Activated CD4-positive, alpha-beta T cell treated with anti-CD3 and anti-CD28 coated beads, Interleukin-2, amount 50 U/mL, for 24 hours (primary cell): ENCODE data around the gene CTTNBP2.

Source experiments
- DNase-seq, 2 donors: peaks; one replicate each; pipeline ENCODE4 v3.0.0-alpha.2; 2020; ENCODE audit warnings: low read depth in 1 of 2, low spot score in 1 of 2

The CTTNBP2 gene

DNA sequence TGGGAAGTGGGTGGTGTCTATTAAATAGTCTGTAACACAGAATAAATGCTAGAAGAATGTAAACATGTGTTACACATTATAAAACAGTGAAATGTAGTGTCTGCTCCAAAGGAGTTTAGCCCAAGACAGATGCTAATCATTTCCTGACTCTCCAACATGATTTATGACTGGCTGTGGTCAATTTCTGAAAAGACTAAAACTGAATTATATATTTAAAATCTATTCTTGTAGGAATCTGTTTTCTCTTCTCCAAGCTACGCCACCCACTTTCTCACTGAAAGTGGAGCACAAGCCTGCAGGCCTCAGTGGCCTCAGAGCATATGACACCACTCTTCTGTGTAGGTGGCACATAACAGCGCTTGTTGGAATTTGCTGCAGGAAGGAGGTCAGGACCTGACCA lies 44.4 kb downstream of the CTTNBP2 start:
- DNase-seq: no peak

GRCh38 chr7:117827862-117828261 lies 45.4 kb downstream of the CTTNBP2 start:
- no peak for DNase-seq

GRCh38 chr7:117825132-117825531 lies 48.1 kb downstream of the CTTNBP2 start:
- DNase-seq: no peak

GRCh38 chr7:117824592-117824991 lies 48.6 kb downstream of the CTTNBP2 start:
- no peak for DNase-seq

DNA sequence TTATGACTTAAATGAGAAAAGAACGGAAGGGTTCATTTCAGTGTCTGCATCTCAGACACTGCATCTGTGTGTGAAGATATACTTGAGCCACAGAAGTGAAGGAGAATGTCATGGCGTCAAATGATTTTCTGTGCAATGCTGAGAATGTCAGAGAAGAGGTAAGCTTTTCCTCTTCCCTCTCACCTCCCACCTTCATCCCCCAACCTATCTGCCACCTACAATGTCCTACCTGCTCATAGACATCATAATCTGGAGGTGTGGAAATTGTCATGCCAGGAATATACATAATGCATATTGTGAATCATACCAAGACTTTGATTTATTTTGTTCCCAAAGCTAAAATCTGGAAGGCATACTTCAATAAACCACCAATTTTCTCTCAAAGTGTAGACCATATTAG lies 53.7 kb downstream of the CTTNBP2 start:
- DNase-seq: no peak

DNA sequence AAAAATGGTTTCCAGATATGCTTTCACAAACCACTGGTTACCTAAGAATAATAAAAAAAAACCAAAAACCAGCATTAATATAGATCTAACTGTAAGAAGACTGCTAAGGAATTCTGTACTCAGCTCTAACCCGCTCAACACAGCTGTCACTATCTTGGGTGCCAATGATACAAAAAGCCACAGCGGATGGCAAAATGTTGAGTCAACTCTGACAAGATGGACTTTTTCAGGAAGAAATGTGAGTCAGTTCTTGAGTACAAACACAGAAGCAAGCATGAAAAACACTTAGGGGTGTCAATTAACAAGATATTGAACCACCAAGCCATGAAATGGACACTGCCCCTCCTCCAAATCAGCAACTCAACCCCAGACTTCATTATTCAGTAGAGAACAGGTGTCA lies 55.0 kb downstream of the CTTNBP2 start:
- DNase-seq: no peak

DNA sequence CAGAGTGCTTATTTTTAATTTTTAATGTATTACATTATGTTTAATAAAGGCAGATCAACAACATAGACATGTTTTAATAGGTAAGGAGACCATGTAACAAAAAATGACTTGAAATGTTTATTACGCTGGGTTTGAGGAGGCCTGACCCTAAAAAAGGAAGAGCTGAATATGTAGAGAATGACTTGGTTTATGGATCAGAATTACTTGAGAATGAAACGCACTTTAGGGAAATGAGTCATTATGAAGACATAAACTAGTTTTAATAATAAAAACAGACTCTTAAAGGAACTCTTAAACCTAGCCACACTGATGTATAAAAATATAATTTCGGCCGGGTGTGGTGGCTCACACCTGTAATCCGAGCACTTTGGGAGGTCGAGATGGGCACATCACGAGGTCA lies 56.5 kb downstream of the CTTNBP2 start:
- no peak for DNase-seq

- no peak for DNase-seq
These were observed 61.5 kb downstream of the CTTNBP2 start for GRCh38 chr7:117811696-117812095.

DNA sequence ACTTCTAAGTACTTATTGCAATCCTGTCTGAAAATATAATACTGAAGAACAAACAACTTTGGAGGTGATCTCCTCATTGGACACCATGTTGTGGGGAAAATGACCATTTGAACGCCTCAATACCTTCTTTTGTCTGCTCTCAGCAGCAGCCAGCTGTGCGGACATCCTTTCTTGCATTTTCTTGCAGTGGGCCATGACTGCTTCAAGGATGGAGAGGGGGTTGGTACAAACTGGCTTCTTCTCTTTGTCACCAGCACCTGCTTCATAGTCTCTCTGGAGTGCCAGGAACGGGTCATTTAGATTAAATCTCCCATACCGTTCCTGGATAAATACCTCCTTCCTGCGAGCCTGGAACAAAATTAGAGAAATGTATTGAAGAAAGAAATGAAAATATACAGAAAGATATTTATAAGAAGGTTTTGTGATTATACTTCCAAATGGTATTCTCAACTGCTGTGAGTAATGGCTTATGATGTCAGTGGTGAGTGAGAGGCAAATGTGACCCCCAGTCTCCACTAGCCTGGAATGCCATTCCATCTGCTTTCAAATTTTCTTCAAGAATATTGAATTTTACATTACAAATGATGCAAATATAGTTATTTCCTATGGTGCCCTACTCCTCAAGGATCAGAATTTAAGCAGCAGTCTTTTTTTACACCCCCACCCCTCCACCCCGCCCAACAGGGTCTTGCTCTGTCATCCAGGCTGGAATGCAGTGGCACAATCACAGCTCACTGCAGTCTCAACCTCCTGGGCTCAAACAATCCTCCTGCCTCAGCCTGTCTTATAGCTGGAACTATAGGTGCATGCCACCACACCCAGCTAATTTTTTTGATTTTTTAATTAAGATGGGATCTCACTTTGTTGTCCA lies 62.4 kb downstream of the CTTNBP2 start:
- DNase-seq: no peak

DNA sequence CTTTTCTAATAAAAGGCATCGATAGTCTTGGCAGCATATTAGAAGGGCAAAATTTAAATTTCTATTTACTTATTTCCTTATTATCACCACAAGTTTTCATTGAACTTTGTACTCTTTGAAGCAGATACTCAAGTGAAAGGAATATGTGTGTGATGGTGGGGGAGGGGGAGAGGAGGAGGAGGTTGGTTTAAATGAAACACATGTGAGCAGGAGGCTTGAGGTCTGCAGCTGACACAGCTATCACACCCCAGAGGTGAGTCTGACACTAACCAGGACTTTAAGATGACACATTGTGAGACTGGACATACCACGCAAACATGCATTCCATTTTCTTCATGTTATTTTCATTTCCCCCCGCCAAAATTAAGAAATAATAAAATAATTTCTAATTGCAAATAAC lies 63.3 kb downstream of the CTTNBP2 start:
- DNase-seq: no peak

DNA sequence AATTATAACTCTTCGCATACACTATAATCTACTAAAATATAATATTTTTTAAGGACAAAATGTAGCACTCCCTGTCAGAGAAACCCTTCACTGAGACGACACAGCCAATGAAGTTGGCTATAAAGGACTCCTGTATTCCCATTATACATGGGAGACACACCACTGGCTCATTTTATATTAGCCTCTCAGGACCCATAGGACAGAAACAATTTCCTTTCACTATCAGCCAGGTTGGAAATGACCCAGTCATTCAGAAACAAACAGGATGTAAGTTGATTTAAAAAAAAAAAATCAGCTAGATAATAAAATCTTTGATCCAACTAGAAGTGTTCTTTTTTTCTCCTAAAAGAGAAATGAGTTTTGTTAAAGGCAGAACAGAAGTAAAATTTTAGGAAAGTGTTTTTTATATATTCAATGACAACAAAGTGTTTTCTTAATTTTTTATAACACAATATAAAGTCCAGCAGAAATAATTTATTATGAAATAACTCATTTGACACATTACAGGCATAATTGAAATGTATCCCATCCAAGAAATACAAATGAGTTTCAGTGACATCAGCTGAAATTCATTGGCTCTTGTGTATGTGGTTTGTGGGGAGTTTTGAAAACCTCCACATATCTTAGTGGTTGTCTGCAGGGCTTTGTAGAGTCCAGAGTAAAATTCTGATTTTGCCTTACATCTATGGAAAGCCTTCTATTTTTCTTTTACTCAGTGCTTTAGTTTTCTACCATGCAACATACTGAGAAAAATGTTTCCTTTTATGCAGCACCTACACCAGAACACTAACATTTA lies 64.1 kb downstream of the CTTNBP2 start:
- no peak for DNase-seq

DNA sequence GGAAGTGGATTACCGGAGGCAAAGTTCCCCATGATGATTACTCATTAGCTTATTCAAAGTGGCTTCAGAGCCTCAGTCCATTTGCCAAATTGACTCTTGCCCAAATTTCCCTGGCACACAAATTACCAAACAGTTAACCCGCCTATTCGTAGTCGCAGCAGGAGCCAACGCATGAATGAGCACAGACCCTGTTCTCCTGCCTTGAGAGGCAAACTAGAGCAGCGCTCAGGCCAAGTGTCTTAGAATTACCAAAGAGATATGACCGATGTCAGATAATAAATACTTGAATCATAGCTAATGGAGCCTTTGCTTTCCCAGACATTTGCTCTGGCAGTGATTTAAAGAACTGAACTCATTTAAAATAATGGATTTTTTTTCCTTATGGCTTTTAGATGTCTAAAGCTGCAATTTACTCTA lies 64.9 kb downstream of the CTTNBP2 start:
- no peak for DNase-seq

GRCh38 chr7:117807676-117808075 lies 65.6 kb downstream of the CTTNBP2 start:
- no peak for DNase-seq

GRCh38 chr7:117806011-117806410 lies 67.2 kb downstream of the CTTNBP2 start:
- no peak for DNase-seq

GRCh38 chr7:117805241-117805640 lies 68.0 kb downstream of the CTTNBP2 start:
- no peak for DNase-seq

GRCh38 chr7:117803476-117803875 lies 69.8 kb downstream of the CTTNBP2 start:
- DNase-seq: no peak

- DNase-seq: no peak
These were observed 70.6 kb downstream of the CTTNBP2 start for GRCh38 chr7:117802660-117803059.

DNA sequence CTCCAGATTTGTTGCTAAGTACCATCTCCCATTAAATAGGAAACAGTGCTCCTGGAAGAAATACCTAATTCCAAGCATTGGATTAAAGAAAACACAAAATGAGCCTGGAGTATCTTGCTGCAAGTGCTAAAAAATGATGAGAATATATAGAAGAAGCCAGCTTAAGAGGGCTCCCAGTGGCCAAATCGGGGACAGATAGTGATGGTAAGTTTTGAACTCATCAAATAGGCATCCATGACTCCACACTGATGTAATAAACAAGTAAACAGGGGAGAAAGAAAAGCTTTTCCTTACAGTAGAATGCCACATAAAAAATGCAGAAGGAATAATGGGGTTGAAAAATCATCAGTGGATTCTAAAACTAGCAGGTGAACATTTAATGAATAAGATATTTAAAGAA lies 72.4 kb downstream of the CTTNBP2 start:
- DNase-seq: no peak

DNA sequence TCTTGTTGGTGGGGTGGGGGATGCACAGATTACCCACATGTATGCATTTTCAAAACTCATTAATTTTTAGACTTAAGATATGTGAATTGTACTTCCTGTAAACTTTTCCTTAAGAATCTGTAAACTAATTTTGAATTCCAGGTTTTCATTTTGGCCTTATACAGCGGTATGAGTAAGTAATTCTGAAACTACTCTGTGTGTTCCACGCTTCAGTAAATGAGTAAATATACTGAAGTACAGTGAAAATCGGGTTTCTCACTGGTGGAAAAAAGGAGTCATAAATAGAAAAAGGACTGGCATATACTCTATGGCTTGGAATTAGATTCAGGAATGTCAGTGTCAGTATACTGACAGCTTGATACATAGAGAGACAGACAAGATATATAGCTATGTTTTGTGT lies 72.8 kb downstream of the CTTNBP2 start:
- DNase-seq: no peak

DNA sequence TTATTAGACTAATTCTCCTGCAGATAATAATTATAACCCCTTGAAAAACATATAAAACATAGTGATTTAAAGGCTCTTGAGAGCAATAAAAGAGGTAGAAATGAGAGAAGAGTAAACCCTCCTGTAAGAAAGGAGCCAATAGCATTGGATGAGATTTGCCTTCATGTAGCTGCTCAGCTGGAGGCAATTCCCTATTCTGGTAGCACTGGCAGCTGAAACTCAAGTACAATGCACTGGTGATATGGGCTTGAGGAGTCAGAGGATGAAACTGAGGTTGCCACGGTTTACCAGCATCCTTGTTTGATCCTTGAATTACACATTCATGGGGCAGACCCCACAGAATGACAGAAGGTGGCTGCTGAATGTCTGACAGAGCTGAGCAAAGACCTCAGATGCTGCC lies 76.4 kb downstream of the CTTNBP2 start:
- DNase-seq: no peak

DNA sequence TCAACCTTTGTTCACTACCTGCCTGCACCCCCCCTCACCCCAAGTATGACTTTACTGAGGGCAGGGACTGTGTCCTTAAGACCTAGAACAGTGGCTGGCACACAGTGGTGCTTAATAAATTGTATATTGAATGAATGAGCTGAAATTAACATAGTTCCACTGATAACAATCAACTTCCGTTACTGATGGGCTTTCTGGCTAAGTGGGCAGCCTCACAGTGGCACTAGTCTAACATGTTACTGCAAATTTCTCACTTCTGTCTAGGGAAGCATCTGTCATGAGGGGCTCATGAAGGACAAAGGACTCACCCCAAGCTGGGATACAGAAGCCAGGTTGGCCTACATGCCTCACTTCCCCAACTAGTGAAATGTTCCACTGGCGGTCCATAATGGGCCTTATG lies 79.3 kb downstream of the CTTNBP2 start:
- no peak for DNase-seq

DNA sequence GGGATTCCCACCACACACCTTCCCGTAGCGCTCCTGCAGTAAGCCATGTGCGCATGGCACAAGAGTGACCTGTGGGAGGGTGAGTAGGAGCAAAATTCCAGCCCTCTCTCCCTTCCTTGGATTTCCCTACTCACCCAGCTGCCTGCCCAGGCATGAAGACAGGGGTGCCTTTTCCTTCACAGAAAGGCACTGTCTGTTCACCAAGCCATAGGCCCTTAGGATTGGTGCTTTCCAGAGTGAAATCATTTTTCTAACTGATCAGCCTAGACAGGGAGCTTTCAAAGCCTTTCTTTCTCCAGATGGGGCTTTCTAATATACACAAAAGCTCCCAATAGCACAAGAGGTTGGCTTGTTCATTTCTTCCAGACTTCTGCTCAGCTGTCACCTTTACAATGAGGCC lies 79.7 kb downstream of the CTTNBP2 start:
- DNase-seq: no peak
